ENCODE results near the gene SUN2. TPM values are rescaled to one million over a fixed set of nuclear protein-coding genes. Genes with fewer than 3 reads are reported as not detected.
A peak's percentile ranks its signal among the peaks of the same experiment; 100 is the strongest.

SUN2 gene
- total RNA-seq, 3 donors from 2014 or later, result 173 to 577 (median 266) TPM

DNA sequence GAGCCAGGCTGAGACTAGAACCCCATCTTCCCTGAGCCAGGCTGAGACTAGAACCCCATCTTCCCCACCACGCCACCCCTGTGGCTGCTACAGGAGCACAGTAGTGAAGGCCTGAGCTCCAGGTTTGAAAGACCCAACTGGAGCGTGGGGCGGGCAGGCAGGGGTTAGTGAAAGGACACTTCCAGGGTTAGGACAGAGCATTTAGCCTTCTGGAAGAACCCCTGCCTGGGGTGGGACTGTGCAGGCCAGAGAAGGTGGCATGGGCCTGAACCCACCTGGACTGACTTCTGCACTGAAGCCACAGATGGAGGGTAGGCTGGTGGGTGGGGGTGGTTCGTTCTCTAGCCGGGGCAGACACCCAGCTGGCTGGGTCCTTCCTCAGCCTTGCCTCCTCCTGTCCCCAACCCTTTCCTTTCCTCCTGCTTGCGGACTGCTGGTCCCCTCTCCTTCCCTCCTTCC is 24.1 kb downstream of the SUN2 start:
- TF ChIP-seq POLR2AphosphoS5 (IDR thresholded peaks at IDR 0.05) (no peak), POLR2A (IDR thresholded peaks at IDR 0.05) (no peak)
- TF ChIP-seq, protein P1, sequence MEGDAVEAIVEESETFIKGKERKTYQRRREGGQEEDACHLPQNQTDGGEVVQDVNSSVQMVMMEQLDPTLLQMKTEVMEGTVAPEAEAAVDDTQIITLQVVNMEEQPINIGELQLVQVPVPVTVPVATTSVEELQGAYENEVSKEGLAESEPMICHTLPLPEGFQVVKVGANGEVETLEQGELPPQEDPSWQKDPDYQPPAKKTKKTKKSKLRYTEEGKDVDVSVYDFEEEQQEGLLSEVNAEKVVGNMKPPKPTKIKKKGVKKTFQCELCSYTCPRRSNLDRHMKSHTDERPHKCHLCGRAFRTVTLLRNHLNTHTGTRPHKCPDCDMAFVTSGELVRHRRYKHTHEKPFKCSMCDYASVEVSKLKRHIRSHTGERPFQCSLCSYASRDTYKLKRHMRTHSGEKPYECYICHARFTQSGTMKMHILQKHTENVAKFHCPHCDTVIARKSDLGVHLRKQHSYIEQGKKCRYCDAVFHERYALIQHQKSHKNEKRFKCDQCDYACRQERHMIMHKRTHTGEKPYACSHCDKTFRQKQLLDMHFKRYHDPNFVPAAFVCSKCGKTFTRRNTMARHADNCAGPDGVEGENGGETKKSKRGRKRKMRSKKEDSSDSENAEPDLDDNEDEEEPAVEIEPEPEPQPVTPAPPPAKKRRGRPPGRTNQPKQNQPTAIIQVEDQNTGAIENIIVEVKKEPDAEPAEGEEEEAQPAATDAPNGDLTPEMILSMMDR (IDR thresholded peaks at IDR 0.05), result no peak
- no peak for DNase-seq (ENCODE audit: low spot score in 2 of 2)
- peaks cover 18% of the 10 kb centered on the region for H3K36me3 ChIP-seq
- no peak overlapping the region for H3K4me3 ChIP-seq
- H3K27ac ChIP-seq, result peak overlapping the region; percentile 81 to 87
- no peaks in the 10 kb centered on the region for H3K27me3 ChIP-seq
- H3K4me1 ChIP-seq, result peaks cover 12 to 20% of the 10 kb centered on the region in 2 donors
- no peaks in the 10 kb centered on the region for H3K9me3 ChIP-seq
- intact Hi-C loops (cut with DNase I; ENCODE audit: low total_unique reads), result loop anchor here (5.0 kb wide), 1 partner anchor 561 kb away; no protein-coding TSS in a partner anchor

DNA sequence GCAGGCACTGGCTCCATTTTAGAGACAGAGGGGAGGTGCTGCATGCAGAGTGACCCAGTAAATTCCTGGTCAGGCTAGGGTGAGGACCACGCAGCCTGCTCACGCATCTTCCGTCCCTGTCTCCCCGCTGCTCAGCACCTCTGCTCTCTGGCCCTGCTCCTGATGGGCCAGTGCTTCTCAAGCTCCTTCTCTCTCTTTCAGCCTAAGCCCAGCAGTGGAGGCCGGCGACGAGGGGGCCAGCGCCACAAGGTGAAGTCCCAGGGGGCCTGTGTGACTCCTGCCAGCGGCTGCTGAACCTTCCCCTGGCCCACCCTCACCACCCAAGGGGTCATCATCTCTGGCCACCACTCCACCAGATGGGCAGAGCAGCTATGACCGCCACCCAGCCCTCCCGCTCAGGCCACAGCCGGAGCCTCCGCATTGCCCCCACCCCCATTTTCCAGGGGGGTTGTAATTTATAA is 25.4 kb downstream of the SUN2 start:
- Histone ChIP-seq H3K27ac (no peak overlapping the region), H3K27me3 (no peaks in the 10 kb centered on the region)
- no peak for DNase-seq (ENCODE audit: low spot score in 2 of 2)

DNA sequence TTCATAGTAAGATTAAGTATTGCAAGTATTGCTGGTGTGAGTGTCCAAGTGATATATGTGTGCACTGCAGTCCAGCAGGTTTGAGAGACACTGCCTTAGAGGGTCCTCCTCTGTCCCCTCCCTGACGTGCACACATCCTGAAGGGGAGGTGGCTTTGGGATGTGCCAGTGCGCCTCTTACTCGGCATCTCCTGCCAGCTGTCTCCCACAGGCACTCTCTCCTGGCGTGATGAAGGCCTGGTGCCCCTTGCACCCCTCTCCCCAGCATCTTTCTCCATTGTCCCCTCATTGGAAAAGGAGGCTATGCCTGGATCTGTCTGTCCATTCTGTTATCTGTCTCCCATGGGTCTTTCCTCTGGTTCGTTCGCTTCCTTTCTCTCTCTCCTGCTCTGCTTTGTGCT is 25.9 kb downstream of the SUN2 start:
- Histone ChIP-seq H3K4me3 (no peak overlapping the region), H3K27me3 (no peaks in the 10 kb centered on the region), H3K9me3 (no peaks in the 10 kb centered on the region), H3K4me1 (peaks cover 12 to 20% of the 10 kb centered on the region in 2 donors), H3K27ac (no peak overlapping the region), H3K36me3 (peaks cover 18% of the 10 kb centered on the region)
- TF ChIP-seq POLR2A (IDR thresholded peaks at IDR 0.05) (no peak), POLR2AphosphoS5 (IDR thresholded peaks at IDR 0.05) (no peak)
- TF ChIP-seq, protein P1 (IDR thresholded peaks at IDR 0.05), result no peak
- intact Hi-C loops (cut with DNase I; ENCODE audit: low total_unique reads), result loop anchor here (5.0 kb wide), 1 partner anchor 562 kb away; no protein-coding TSS in a partner anchor
- no peak for DNase-seq (ENCODE audit: low spot score in 2 of 2)

More for the DNA sequence above, 25.4 kb downstream of the SUN2 start:
- Histone ChIP-seq H3K36me3 (peaks cover 18% of the 10 kb centered on the region), H3K4me1 (peaks cover 12 to 20% of the 10 kb centered on the region in 2 donors), H3K9me3 (no peaks in the 10 kb centered on the region), H3K4me3 (no peak overlapping the region)
- intact Hi-C loops (cut with DNase I; ENCODE audit: low total_unique reads), result loop anchor here (5.0 kb wide), 1 partner anchor 562 kb away; no protein-coding TSS in a partner anchor
- no peak for TF ChIP-seq POLR2A (IDR thresholded peaks at IDR 0.05)
- TF ChIP-seq POLR2AphosphoS5 (IDR thresholded peaks at IDR 0.05), result no peak
- TF ChIP-seq, protein P1 (IDR thresholded peaks at IDR 0.05), result no peak

DNA sequence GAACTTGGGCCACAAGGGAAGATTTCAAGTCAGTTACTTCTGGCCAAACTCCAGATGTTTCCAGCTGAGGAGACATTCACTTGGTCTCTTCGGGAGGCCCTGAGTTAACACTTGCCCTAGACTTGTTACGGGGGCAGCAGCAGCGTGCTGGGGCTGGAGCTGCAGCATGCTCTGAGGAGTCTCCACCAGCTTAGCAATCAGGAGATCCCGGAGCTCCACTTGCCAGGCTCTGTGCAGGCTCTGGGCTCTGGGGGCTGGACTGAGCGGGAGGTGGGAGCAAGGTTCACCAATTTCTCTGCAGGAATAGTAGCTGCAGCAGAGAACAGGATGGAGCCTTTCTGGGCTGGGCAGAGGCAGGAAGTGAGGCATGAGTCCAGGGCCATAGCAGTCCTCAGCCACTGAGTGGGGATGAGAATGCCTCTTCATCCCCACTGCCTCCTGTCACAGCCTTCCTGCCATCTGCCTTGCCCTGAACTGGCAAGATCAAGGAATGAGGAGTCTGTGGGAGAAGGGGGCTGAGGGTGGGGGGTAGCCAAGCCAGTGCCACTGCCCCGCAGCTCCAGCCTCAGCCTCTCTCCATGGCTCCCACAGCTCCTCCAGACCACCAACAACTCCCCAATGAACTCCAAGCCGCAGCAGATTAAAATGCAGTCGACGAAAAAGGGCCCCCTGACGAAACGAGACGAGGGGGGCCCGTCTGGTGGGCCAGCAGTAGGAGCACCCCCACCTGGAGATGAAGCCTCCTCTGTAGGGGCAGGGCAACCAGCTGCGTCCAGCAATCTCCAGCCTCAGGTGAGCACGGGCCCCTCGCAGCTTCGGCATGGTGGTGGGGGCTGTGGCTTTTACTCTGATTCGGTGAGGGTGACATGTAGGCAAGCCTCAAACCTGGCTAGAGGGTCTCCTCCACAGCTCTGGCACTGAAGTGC is 26.7 kb downstream of the SUN2 start:
- Histone ChIP-seq H3K27me3 (no peaks in the 10 kb centered on the region), H3K4me1 (peaks cover 12 to 20% of the 10 kb centered on the region in 2 donors), H3K4me3 (no peak overlapping the region), H3K9me3 (no peaks in the 10 kb centered on the region), H3K36me3 (peaks cover 18% of the 10 kb centered on the region), H3K27ac (no peak overlapping the region)
- intact Hi-C loops (cut with DNase I; ENCODE audit: low total_unique reads), result no loop called here
- TF ChIP-seq POLR2A (IDR thresholded peaks at IDR 0.05) (no peak), POLR2AphosphoS5 (IDR thresholded peaks at IDR 0.05) (no peak)
- TF ChIP-seq, protein P1 (IDR thresholded peaks at IDR 0.05), result no peak
- DNase-seq (ENCODE audit: low spot score in 2 of 2), result no peak
